Ishikawa (cell line): ENCODE measurements around the gene EPHB1.

Experiments
- CEBPB ChIP-seq: IDR thresholded peaks from 2 replicates; pipeline ENCODE4 v1.6.1; 2012
- CREB1 ChIP-seq: IDR thresholded peaks from 2 replicates; pipeline ENCODE4 v1.6.1; 2012; ENCODE audit warnings: low read depth
- EGR1 ChIP-seq: IDR thresholded peaks from 2 replicates; pipeline ENCODE4 v1.6.1; 2012
- EP300 ChIP-seq: IDR thresholded peaks from 2 replicates; pipeline ENCODE4 v1.6.1; 2012; ENCODE audit warnings: borderline replicate concordance
- FOXM1 ChIP-seq: IDR thresholded peaks from 2 replicates; pipeline ENCODE4 v1.6.1; 2012; ENCODE audit warnings: low read depth, borderline replicate concordance
- MAX ChIP-seq: IDR thresholded peaks from 2 replicates; pipeline ENCODE4 v1.6.1; 2012
- NFIC ChIP-seq: IDR thresholded peaks from 2 replicates; pipeline ENCODE4 v1.6.1; 2012
- RAD21 ChIP-seq: IDR thresholded peaks from 2 replicates; pipeline ENCODE4 v1.6.1; 2012; ENCODE audit warnings: low read depth
- REST ChIP-seq: IDR thresholded peaks from 2 replicates; pipeline ENCODE4 v1.6.1; 2012; ENCODE audit warnings: low read depth, mild to moderate bottlenecking
- TAF1 ChIP-seq: IDR thresholded peaks from 2 replicates; pipeline ENCODE4 v1.6.1; 2012; ENCODE audit warnings: low read depth, mild to moderate bottlenecking
- TCF12 ChIP-seq: IDR thresholded peaks from 2 replicates; pipeline ENCODE4 v1.6.1; 2012; ENCODE audit warnings: low read depth
- TEAD4 ChIP-seq: IDR thresholded peaks from 2 replicates; pipeline ENCODE4 v1.6.1; 2012
- USF1 ChIP-seq: IDR thresholded peaks from 2 replicates; pipeline ENCODE4 v1.6.1; 2012
- YY1 ChIP-seq: IDR thresholded peaks from 2 replicates; pipeline ENCODE4 v1.6.1; 2012; ENCODE audit warnings: low read depth
- ZBTB7A ChIP-seq: IDR thresholded peaks from 2 replicates; pipeline ENCODE4 v1.6.1; 2012; ENCODE audit warnings: low read depth

EPHB1 gene

GRCh38 chr3:134794950-134795745 lies at the start of gene EPHB1:
Gene EPHB1, plus strand, starts transcription at chr3:134795260.
- TF ChIP-seq EP300 (no peak), RAD21 (peak; percentile 90), TCF12 (no peak), EGR1 (peak; percentile 92), MAX (peak; percentile 83), ZBTB7A (no peak), NFIC (no peak), TAF1 (no peak), TEAD4 (0 out of 2 replicates have a peak, but pooled peaks have one; percentile 12)

- TF ChIP-seq USF1 = no peak
- TF ChIP-seq TEAD4 = no peak
- no peak for TF ChIP-seq FOXM1
- TF ChIP-seq NFIC = no peak
- no peak for TF ChIP-seq EGR1
- TF ChIP-seq CEBPB = no peak
- no peak for TF ChIP-seq TAF1
- no peak for TF ChIP-seq ZBTB7A
- TF ChIP-seq RAD21 = no peak
- TF ChIP-seq CREB1 = no peak
- TF ChIP-seq MAX = no peak
- no peak for TF ChIP-seq TCF12
- TF ChIP-seq EP300 = no peak
- TF ChIP-seq REST = no peak
- TF ChIP-seq YY1 = no peak
Measured at GRCh38 chr3:134748698-134749097, 46.4 kb upstream of the EPHB1 start.

- TF ChIP-seq ZBTB7A = no peak
- no peak for TF ChIP-seq YY1
- TF ChIP-seq TEAD4 = no peak
- TF ChIP-seq RAD21 = no peak
Measured at GRCh38 chr3:134749174-134749573, 45.9 kb upstream of the EPHB1 start.

GRCh38 chr3:134749802-134750553 lies 45.1 kb upstream of the EPHB1 start:
- TF ChIP-seq EGR1 (no peak), CEBPB (no peak), MAX (no peak), FOXM1 (no peak), REST (no peak), EP300 (no peak), YY1 (no peak), TEAD4 (no peak), NFIC (no peak), CREB1 (no peak), ZBTB7A (no peak), TCF12 (no peak), USF1 (no peak), TAF1 (no peak), RAD21 (no peak)

- TF ChIP-seq EGR1 (no peak), REST (no peak), YY1 (no peak), NFIC (no peak), CEBPB (no peak), FOXM1 (no peak), USF1 (no peak), CREB1 (no peak), TEAD4 (no peak), TAF1 (no peak), EP300 (no peak), MAX (no peak), ZBTB7A (no peak), RAD21 (no peak)
Measured at GRCh38 chr3:134751831-134752230, 43.2 kb upstream of the EPHB1 start.
